Stomach (tissue), 4 donors: ENCODE data around the gene LTB4R2.

ENCODE experiments used
- CTCF ChIP-seq, 7 experiments: fragments of 450-650 bp in 4 of 7; fragments of 200-600 bp in 3 of 7; sonication (generic) in 3 of 7; IDR thresholded peaks; one replicate each; pipeline ENCODE4 v1.5.1; 2016 to 2019; ENCODE audit warnings: antibody characterized with exemption in 7 of 7, control low read depth in 2 of 7, mild to moderate bottlenecking in 1 of 7
- EP300 ChIP-seq: sonication (generic); formaldehyde crosslinking; IDR thresholded peaks from one replicate; pipeline ENCODE4 v1.6.1; 2017; ENCODE audit warnings: antibody characterized with exemption
- POLR2A ChIP-seq, 4 donors: fragments of 450-650 bp; IDR thresholded peaks; one replicate each; pipeline ENCODE4 v1.6.1; 2016; ENCODE audit warnings: antibody characterized with exemption in 4 of 4, control low read depth in 2 of 4, mild to moderate bottlenecking in 1 of 4, moderate library complexity in 1 of 4
- POLR2AphosphoS5 ChIP-seq, 3 donors: sonication (generic); formaldehyde crosslinking; IDR thresholded peaks; one replicate each; pipeline ENCODE4 v1.6.1; 2016; ENCODE audit warnings: antibody characterized with exemption in 3 of 3

- TF ChIP-seq CTCF (IDR thresholded peaks at IDR 0.05) (no peak), EP300 (no peak), POLR2A (IDR thresholded peaks at IDR 0.05) (no peak), POLR2AphosphoS5 (IDR thresholded peaks at IDR 0.05) (no peak)
These were observed 315 bp downstream of the LTB4R2 start for GRCh38 chr14:24310265-24310645.
